B cell (primary cell): ENCODE data around the gene ITPKB.

Source experiments
- CTCF ChIP-seq: fragments of 200-600 bp; IDR thresholded peaks from one replicate; pipeline ENCODE4 v1.8.0; 2022; ENCODE audit warnings: antibody characterized with exemption, mild to moderate bottlenecking
- EZH2 ChIP-seq: IDR thresholded peaks from 2 replicates; pipeline ENCODE4 v1.6.1; 2012; ENCODE audit warnings: borderline replicate concordance, low read depth, mild to moderate bottlenecking, moderate library complexity, low read length; ENCODE audit not compliant: insufficient read depth, poor library complexity, severe bottlenecking

- TF ChIP-seq CTCF (no peak), EZH2 (no peak)
Measured at GRCh38 chr1:226586650-226587422, 152.2 kb downstream of the ITPKB start.
